ENCODE data around the gene BACH2. TPM values are rescaled to one million over a fixed set of nuclear protein-coding genes. Genes with fewer than 3 reads are reported as not detected.

Gene BACH2
- total and polyA plus RNA-seq, 10 of the 15 experiments (the other 5 are each of a cell fraction or from before 2014, with no cell fraction given): 0.03 to 0.28 (median 0.04) TPM; not detected in 3

- FAIRE-seq: no peak
- no peaks in the 10 kb centered on the region for H3K4me1 ChIP-seq (ENCODE audit: control insufficient read depth, insufficient read depth, low read length)
- no peaks in the 10 kb centered on the region for H4K20me1 ChIP-seq (ENCODE audit: control insufficient read depth, insufficient read depth)
- intact Hi-C loops (cut with micrococcal nuclease; ENCODE audit: unreplicated experiment): no loop called here
- no peak overlapping the region for H3K4me3 ChIP-seq
- SMC1A ChIA-PET (ENCODE audit: uncharacterized antibody, unreplicated experiment): no interaction called here
- in situ Hi-C loops (cut with MboI): no loop called here
- no peaks in the 10 kb centered on the region for H3K27me3 ChIP-seq (replicated peaks in 1 of 2; ENCODE audit: control insufficient read depth in 2 of 2, insufficient read depth in 2 of 2, low read length in 1 of 2)
- DNase-seq (ENCODE audit: low read depth, low spot score): no peak
- CTCF ChIA-PET: no interaction called here
- no peak for ATAC-seq
- no peaks in the 10 kb centered on the region; the same call in 2 of the 3 replicates for H3K9me3 ChIP-seq (replicated peaks; ENCODE audit: control insufficient read depth, insufficient read depth, low read length)
- RAD21 ChIA-PET (ENCODE audit: unreplicated experiment): no interaction called here
- H3K9ac ChIP-seq (ENCODE audit: control insufficient read depth, insufficient read depth, low read length): no peak overlapping the region
- H3K4me2 ChIP-seq (ENCODE audit: control insufficient read depth, insufficient read depth): no peak overlapping the region
- no peak overlapping the region for H3K27ac ChIP-seq (ENCODE audit: control insufficient read depth, insufficient read depth)
- H3K79me2 ChIP-seq (ENCODE audit: control insufficient read depth, insufficient read depth, low read length): no peaks in the 10 kb centered on the region
- no TSS peak for BruUV-seq (replicated peaks)
- WGBS (ENCODE audit: insufficient coverage, insufficient replicate concordance, low lambda C conversion rate, missing lambda C conversion rate): 24% methylated on average over 5 of the region's 5 CpGs
- H2AFZ ChIP-seq (ENCODE audit: control insufficient read depth, low read depth, low read length): no peak overlapping the region
- TF ChIP-seq POLR2AphosphoS2 (IDR thresholded peaks at IDR 0.05; ENCODE audit: low read depth, low read length): no peak
- TF ChIP-seq CREB1 (IDR thresholded peaks at IDR 0.05; ENCODE audit: low read depth): no peak
- TF ChIP-seq BHLHE40 (IDR thresholded peaks at IDR 0.05; ENCODE audit: borderline replicate concordance in 1 of 2, low read depth in 2 of 2, low read length in 1 of 2): no peak
- no peak for TF ChIP-seq NKRF (conservative IDR thresholded peaks at IDR 0.05)
- TF ChIP-seq ATF2 (IDR thresholded peaks at IDR 0.05; ENCODE audit: low read length): no peak
- TF ChIP-seq, protein P1, sequence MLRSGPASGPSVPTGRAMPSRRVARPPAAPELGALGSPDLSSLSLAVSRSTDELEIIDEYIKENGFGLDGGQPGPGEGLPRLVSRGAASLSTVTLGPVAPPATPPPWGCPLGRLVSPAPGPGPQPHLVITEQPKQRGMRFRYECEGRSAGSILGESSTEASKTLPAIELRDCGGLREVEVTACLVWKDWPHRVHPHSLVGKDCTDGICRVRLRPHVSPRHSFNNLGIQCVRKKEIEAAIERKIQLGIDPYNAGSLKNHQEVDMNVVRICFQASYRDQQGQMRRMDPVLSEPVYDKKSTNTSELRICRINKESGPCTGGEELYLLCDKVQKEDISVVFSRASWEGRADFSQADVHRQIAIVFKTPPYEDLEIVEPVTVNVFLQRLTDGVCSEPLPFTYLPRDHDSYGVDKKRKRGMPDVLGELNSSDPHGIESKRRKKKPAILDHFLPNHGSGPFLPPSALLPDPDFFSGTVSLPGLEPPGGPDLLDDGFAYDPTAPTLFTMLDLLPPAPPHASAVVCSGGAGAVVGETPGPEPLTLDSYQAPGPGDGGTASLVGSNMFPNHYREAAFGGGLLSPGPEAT (IDR thresholded peaks at IDR 0.05; ENCODE audit: low read depth): no peak
- no peak for TF ChIP-seq HCFC1 (IDR thresholded peaks at IDR 0.05; ENCODE audit: low read length)
- no peak for TF ChIP-seq DPF2 (IDR thresholded peaks at IDR 0.05)
- TF ChIP-seq, protein P2, sequence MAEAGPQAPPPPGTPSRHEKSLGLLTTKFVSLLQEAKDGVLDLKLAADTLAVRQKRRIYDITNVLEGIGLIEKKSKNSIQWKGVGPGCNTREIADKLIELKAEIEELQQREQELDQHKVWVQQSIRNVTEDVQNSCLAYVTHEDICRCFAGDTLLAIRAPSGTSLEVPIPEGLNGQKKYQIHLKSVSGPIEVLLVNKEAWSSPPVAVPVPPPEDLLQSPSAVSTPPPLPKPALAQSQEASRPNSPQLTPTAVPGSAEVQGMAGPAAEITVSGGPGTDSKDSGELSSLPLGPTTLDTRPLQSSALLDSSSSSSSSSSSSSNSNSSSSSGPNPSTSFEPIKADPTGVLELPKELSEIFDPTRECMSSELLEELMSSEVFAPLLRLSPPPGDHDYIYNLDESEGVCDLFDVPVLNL (IDR thresholded peaks at IDR 0.05; ENCODE audit: low read depth, low read length): no peak
- TF ChIP-seq EGR1 (IDR thresholded peaks at IDR 0.05; ENCODE audit: borderline replicate concordance in 1 of 2, low read depth in 2 of 2, low read length in 2 of 2): no peak
- no peaks in the 10 kb centered on the region for H3K36me3 ChIP-seq (ENCODE audit: control insufficient read depth in 2 of 2, insufficient read depth in 2 of 2, low read length in 1 of 2)
- POLR2A ChIA-PET: no interaction called here
These were observed 243.0 kb downstream of the BACH2 start for GRCh38 chr6:90053614-90054013.
